Fibroblast of lung (primary cell): Measurements from ENCODE around the gene RNF180. TPM values are rescaled to one million over a fixed set of nuclear protein-coding genes. Genes with fewer than 3 reads are reported as not detected.

Source experiments
- DNase-seq, 2 donors: peaks; one replicate each; pipeline versions ENCODE4 v3.0.0 to v3.0.0-alpha.2; 2010; ENCODE audit warnings: low read depth in 2 of 2
- H2AFZ ChIP-seq: 2 replicates; pipeline ENCODE4 v1.5.1; 2012; ENCODE audit warnings: low read length, control low read depth, inconsistent platforms
- H3K27ac ChIP-seq: 2 replicates; pipeline ENCODE4 v1.5.1; 2011; ENCODE audit warnings: low read length, control low read depth; ENCODE audit not compliant: insufficient read depth
- H3K27me3 ChIP-seq: 2 replicates; pipeline ENCODE4 v1.5.1; 2011; ENCODE audit warnings: mild to moderate bottlenecking, low read length; ENCODE audit not compliant: control insufficient read depth, insufficient read depth
- H3K36me3 ChIP-seq: 2 replicates; pipeline ENCODE4 v1.5.1; 2011; ENCODE audit warnings: low read length; ENCODE audit not compliant: control insufficient read depth, insufficient read depth
- H3K4me1 ChIP-seq: 2 replicates; pipeline ENCODE4 v1.5.1; 2011; ENCODE audit warnings: low read length; ENCODE audit not compliant: control insufficient read depth, insufficient read depth; ENCODE audit errors: extremely low read depth
- H3K4me2 ChIP-seq: 2 replicates; pipeline ENCODE4 v1.5.1; 2011; ENCODE audit warnings: low read length, control low read depth; ENCODE audit not compliant: insufficient read depth; ENCODE audit errors: extremely low read depth
- H3K4me3 ChIP-seq, 4 experiments: fragments of 200-600 bp in 1 of 4; sonication (generic) in 1 of 4; replicated peaks in 1 of 4; 2 replicates each; pipeline ENCODE4 v1.5.1; 2011 to 2016; ENCODE audit warnings: low read length in 4 of 4, low read depth in 3 of 4, mild to moderate bottlenecking in 3 of 4, control low read depth in 2 of 4, inconsistent platforms in 1 of 4, mixed read lengths in 1 of 4; ENCODE audit not compliant: insufficient read depth in 1 of 4; ENCODE audit errors: control extremely low read depth in 1 of 4
- H3K79me2 ChIP-seq: 2 replicates; pipeline ENCODE4 v1.5.1; 2012; ENCODE audit warnings: mild to moderate bottlenecking, low read length, inconsistent platforms; ENCODE audit not compliant: control insufficient read depth, insufficient read depth
- H3K9ac ChIP-seq: 2 replicates; pipeline ENCODE4 v1.5.1; 2011; ENCODE audit warnings: mild to moderate bottlenecking, low read length, control low read depth; ENCODE audit not compliant: insufficient read depth
- H3K9me3 ChIP-seq: 2 replicates; pipeline ENCODE4 v1.5.1; 2012; ENCODE audit warnings: low read depth, low read length; ENCODE audit not compliant: control insufficient read depth, insufficient read depth
- H4K20me1 ChIP-seq: 2 replicates; pipeline ENCODE4 v1.5.1; 2011; ENCODE audit warnings: low read length; ENCODE audit not compliant: control insufficient read depth, insufficient read depth; ENCODE audit errors: extremely low read depth
- CTCF ChIP-seq, 2 donors: IDR thresholded peaks in 1 of 2; conservative IDR thresholded peaks in 1 of 2; 1 replicate in 1 of 2; 2 replicates in 1 of 2; pipeline ENCODE4 v1.5.1; 2011 to 2012; ENCODE audit warnings: low read length in 2 of 2, control low read depth in 1 of 2, inconsistent platforms in 1 of 2, low read depth in 1 of 2, mild to moderate bottlenecking in 1 of 2
- EZH2 ChIP-seq: IDR thresholded peaks from 2 replicates; pipeline ENCODE4 v1.5.1; 2012; ENCODE audit warnings: low read length, control low read depth, mild to moderate bottlenecking; ENCODE audit errors: missing control alignments
- polyA plus RNA-seq, 2 donors: library from polyadenylated mRNA; depleted of rRNA in 1 of 2; stranded (reverse) in 1 of 2; unstranded in 1 of 2; fragments of >200 nt; gene quantifications; 2 replicates each; pipeline ENCODE4 v1.2.1, GENCODE V29; 2011 to 2012; ENCODE audit warnings: missing spikeins in 1 of 2
- total RNA-seq: library from RNA; depleted of rRNA; stranded (reverse); fragments of >200 nt; gene quantifications from 2 replicates; pipeline ENCODE4 v1.2.1, GENCODE V29; 2014

RNF180 gene
- total and polyA plus RNA-seq, 2 donors (not counting 1 experiment from before 2014, with no cell fraction given), result 2.3 to 2.6 TPM

DNA sequence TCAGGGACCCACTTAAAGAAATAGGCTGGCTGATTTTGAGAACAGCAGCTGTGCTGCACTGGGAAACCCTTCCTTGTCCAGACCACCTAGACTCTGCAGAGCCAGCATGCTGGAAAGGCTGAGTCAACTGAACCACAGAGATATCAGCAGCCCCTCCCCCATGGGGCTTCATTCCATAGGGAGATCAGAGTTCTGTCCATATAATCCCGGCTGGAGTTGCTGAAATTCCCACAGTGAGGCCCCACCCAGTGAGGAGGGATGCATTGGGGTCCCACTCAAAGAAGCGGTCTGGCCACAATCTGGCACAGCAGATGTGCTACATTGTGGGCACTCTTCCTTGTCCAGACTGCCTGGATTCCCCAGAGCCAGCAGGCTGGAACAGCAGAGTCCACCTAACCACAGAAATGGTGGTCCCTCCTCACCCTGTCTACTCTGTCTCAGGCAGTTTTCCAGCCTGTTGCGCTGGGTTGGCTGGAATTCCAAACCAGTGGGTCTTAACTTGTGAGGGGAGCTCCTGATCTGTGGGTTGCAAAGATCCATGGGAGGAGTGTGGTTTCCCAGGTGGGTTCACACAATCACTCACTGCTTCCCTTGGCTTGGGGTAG lies 127.1 kb downstream of the RNF180 start:
- Histone ChIP-seq H3K4me2 (no peak overlapping the region), H3K4me3 (no peak overlapping the region), H3K79me2 (no peaks in the 10 kb centered on the region), H3K36me3 (no peaks in the 10 kb centered on the region), H4K20me1 (no peaks in the 10 kb centered on the region), H3K9me3 (no peaks in the 10 kb centered on the region), H3K27me3 (no peaks in the 10 kb centered on the region), H2AFZ (no peak overlapping the region), H3K27ac (no peak overlapping the region), H3K4me1 (no peaks in the 10 kb centered on the region), H3K9ac (no peak overlapping the region)
- DNase-seq, result peak in 1 of 2 donors; percentile 74
- TF ChIP-seq CTCF (conservative IDR thresholded peaks at IDR 0.05 in 1 of 2, IDR thresholded peaks at IDR 0.05 in 1 of 2; ENCODE audit: low read depth in 1 of 2, low read length in 2 of 2), result no peak
- TF ChIP-seq EZH2, result no peak

DNA sequence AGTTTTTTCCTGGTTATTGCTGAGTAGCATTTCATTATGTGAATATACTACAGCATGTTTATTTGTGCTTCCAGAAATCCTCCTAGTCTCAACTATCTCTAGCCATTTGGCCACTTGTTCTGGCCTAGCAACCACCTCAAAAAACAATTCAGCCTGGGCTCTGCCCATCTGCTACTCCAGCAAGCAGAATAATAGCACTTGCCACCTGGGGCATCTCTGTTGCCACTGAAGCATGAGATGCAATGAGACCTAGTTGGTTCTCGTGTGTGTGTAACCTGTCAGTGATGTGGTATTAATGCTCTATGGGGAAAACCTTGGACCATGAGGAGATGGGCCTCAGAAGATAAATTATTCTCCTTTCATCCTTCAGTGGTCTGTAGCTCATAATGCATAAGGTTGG lies 129.5 kb downstream of the RNF180 start:
- Histone ChIP-seq H3K9ac (no peak overlapping the region), H4K20me1 (no peaks in the 10 kb centered on the region), H3K4me1 (no peaks in the 10 kb centered on the region), H3K79me2 (no peaks in the 10 kb centered on the region), H3K36me3 (no peaks in the 10 kb centered on the region), H2AFZ (no peak overlapping the region), H3K4me3 (no peak overlapping the region), H3K4me2 (no peak overlapping the region), H3K27ac (no peak overlapping the region), H3K9me3 (no peaks in the 10 kb centered on the region), H3K27me3 (no peaks in the 10 kb centered on the region)
- DNase-seq, result no peak
- TF ChIP-seq CTCF (conservative IDR thresholded peaks at IDR 0.05 in 1 of 2, IDR thresholded peaks at IDR 0.05 in 1 of 2; ENCODE audit: low read depth in 1 of 2, low read length in 2 of 2), result no peak
- TF ChIP-seq EZH2, result no peak

DNA sequence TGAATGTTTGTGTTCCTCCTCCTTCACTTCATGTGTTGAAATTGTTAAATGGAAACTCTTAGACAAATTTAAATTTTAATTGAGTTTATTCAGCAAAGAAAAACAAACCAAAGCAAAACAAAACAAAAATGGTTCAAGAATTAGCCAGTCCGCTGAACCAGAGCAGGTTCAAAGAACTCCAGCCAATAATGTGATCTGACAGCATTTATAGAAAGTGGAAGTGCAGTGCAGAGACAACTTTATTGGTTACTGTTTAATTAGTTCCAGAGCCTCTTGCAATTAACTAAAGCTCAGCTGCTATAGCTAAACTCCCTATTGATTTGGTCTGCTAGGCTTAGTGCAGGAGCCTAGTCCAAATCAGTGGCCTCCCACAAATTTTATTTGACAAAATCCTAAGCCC lies 132.9 kb downstream of the RNF180 start:
- Histone ChIP-seq H3K27ac (no peak overlapping the region), H3K9ac (no peak overlapping the region), H3K4me2 (no peak overlapping the region), H3K79me2 (no peaks in the 10 kb centered on the region), H3K36me3 (no peaks in the 10 kb centered on the region), H3K27me3 (no peaks in the 10 kb centered on the region), H3K9me3 (no peaks in the 10 kb centered on the region), H3K4me1 (no peaks in the 10 kb centered on the region), H3K4me3 (no peak overlapping the region), H2AFZ (no peak overlapping the region), H4K20me1 (no peaks in the 10 kb centered on the region)
- DNase-seq, result no peak
- no peak for TF ChIP-seq EZH2
- TF ChIP-seq CTCF (conservative IDR thresholded peaks at IDR 0.05 in 1 of 2, IDR thresholded peaks at IDR 0.05 in 1 of 2; ENCODE audit: low read depth in 1 of 2, low read length in 2 of 2), result no peak
